ENCODE measurements around the gene POU4F2.

DNA sequence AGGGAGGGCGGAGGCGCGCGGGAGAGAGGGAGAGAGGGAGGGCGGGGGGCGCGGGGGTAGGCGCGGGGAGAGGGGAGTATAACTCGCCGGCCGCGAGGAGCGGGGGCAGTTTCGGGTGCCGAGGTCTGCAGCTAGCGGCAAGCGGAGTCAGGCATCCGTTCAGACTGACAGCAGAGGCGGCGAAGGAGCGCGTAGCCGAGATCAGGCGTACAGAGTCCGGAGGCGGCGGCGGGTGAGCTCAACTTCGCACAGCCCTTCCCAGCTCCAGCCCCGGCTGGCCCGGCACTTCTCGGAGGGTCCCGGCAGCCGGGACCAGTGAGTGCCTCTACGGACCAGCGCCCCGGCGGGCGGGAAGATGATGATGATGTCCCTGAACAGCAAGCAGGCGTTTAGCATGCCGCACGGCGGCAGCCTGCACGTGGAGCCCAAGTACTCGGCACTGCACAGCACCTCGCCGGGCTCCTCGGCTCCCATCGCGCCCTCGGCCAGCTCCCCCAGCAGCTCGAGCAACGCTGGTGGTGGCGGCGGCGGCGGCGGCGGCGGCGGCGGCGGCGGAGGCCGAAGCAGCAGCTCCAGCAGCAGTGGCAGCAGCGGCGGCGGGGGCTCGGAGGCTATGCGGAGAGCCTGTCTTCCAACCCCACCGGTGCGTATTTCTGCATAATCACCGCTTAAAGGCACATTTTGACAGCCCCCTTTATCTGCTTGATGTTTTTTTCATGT is at the start of gene POU4F2:
- TF ChIP-seq, protein P1, sequence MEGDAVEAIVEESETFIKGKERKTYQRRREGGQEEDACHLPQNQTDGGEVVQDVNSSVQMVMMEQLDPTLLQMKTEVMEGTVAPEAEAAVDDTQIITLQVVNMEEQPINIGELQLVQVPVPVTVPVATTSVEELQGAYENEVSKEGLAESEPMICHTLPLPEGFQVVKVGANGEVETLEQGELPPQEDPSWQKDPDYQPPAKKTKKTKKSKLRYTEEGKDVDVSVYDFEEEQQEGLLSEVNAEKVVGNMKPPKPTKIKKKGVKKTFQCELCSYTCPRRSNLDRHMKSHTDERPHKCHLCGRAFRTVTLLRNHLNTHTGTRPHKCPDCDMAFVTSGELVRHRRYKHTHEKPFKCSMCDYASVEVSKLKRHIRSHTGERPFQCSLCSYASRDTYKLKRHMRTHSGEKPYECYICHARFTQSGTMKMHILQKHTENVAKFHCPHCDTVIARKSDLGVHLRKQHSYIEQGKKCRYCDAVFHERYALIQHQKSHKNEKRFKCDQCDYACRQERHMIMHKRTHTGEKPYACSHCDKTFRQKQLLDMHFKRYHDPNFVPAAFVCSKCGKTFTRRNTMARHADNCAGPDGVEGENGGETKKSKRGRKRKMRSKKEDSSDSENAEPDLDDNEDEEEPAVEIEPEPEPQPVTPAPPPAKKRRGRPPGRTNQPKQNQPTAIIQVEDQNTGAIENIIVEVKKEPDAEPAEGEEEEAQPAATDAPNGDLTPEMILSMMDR (IDR thresholded peaks at IDR 0.05; ENCODE audit: insufficient read depth, low read length) = no peak
- TF ChIP-seq, protein P2, sequence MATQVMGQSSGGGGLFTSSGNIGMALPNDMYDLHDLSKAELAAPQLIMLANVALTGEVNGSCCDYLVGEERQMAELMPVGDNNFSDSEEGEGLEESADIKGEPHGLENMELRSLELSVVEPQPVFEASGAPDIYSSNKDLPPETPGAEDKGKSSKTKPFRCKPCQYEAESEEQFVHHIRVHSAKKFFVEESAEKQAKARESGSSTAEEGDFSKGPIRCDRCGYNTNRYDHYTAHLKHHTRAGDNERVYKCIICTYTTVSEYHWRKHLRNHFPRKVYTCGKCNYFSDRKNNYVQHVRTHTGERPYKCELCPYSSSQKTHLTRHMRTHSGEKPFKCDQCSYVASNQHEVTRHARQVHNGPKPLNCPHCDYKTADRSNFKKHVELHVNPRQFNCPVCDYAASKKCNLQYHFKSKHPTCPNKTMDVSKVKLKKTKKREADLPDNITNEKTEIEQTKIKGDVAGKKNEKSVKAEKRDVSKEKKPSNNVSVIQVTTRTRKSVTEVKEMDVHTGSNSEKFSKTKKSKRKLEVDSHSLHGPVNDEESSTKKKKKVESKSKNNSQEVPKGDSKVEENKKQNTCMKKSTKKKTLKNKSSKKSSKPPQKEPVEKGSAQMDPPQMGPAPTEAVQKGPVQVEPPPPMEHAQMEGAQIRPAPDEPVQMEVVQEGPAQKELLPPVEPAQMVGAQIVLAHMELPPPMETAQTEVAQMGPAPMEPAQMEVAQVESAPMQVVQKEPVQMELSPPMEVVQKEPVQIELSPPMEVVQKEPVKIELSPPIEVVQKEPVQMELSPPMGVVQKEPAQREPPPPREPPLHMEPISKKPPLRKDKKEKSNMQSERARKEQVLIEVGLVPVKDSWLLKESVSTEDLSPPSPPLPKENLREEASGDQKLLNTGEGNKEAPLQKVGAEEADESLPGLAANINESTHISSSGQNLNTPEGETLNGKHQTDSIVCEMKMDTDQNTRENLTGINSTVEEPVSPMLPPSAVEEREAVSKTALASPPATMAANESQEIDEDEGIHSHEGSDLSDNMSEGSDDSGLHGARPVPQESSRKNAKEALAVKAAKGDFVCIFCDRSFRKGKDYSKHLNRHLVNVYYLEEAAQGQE (IDR thresholded peaks at IDR 0.05; ENCODE audit: insufficient replicate concordance, low read depth) = no peak
- no peak for TF ChIP-seq SPI1 (IDR thresholded peaks at IDR 0.05; ENCODE audit: borderline replicate concordance, low read depth)
